ENCODE measurements around the gene RLBP1.

RLBP1 gene

DNA sequence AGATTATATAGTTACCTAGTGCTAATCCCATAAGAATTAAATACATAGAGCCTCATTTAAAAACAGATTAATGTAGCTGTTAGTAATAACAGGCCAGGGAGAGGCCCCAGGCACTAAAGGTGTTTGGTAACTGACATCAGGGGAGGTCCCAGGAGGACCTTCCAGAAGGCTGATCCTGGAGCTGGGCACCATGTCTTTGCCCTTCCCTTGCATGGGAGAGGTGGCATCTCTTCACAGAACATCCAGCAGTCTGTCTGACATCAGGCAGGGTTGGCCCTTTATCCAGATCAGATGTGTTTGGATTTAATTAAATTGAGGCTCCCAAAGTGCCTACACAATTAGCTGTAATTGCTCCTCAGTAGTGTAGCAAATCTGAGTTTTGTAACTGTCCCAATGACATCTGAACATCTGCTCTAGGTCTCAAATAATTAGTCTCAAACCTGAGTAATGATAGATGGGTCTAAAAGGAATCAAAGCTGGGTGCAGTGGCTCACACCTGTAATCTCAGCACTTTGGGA lies 53.0 kb downstream of the RLBP1 start:
- Mint-ChIP-seq H3K27ac (no peak overlapping the region), H3K27me3 (ENCODE audit: low read depth, poor library complexity) (no peaks in the 10 kb centered on the region), H3K4me3 (no peak overlapping the region), H3K36me3 (ENCODE audit: low read depth) (peaks cover 9% of the 10 kb centered on the region), H3K9me3 (no peaks in the 10 kb centered on the region), H3K4me1 (peaks cover 24% of the 10 kb centered on the region)
- no peak for DNase-seq
- no peak for TF ChIP-seq CTCF (IDR thresholded peaks at IDR 0.05)

GRCh38 chr15:89167267-89168176 lies 53.9 kb downstream of the RLBP1 start:
- DNase-seq: no peak
- Mint-ChIP-seq H3K27me3 (ENCODE audit: low read depth, poor library complexity) (no peaks in the 10 kb centered on the region), H3K4me1 (peaks cover 24% of the 10 kb centered on the region), H3K9me3 (no peaks in the 10 kb centered on the region), H3K4me3 (no peak overlapping the region), H3K27ac (peak overlapping the region; percentile 26), H3K36me3 (ENCODE audit: low read depth) (peaks cover 9% of the 10 kb centered on the region)
- no peak for TF ChIP-seq CTCF (IDR thresholded peaks at IDR 0.05)

DNA sequence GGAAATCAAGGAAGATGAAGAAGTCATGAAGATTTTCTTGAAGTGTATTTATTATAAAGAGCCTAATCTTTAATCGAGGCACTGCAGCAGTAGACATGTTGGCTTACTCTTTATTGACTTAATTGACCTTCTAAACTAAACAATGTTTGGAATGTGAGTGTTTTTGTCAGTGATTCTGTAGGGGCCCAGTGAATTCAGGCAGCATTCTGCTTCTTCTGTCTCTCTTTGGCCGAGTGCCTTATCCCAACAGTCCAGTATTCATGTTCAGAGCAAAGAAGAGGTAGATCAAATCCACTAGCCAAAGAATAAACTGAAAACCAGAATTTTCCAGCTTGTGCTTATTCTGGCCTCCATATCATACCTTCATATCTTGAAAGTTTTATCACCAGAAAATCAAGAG lies 55.7 kb downstream of the RLBP1 start:
- peak overlapping the region; percentile 22 for H3K27ac Mint-ChIP-seq
- DNase-seq: no peak
- no peaks in the 10 kb centered on the region for H3K9me3 Mint-ChIP-seq
- no peaks in the 10 kb centered on the region for H3K27me3 Mint-ChIP-seq (ENCODE audit: low read depth, poor library complexity)
- no peak overlapping the region for H3K4me3 Mint-ChIP-seq
- no peak for TF ChIP-seq CTCF (IDR thresholded peaks at IDR 0.05)
- H3K36me3 Mint-ChIP-seq (ENCODE audit: low read depth): peaks cover 14% of the 10 kb centered on the region
- peaks cover 26% of the 10 kb centered on the region for H3K4me1 Mint-ChIP-seq

GRCh38 chr15:89164712-89165211 lies 56.6 kb downstream of the RLBP1 start:
- H3K27ac Mint-ChIP-seq: no peak overlapping the region
- H3K4me1 Mint-ChIP-seq: peaks cover 26% of the 10 kb centered on the region

GRCh38 chr15:89163271-89164055 lies 57.9 kb downstream of the RLBP1 start:
- no peaks in the 10 kb centered on the region for H3K27me3 Mint-ChIP-seq (ENCODE audit: low read depth, poor library complexity)
- peaks cover 26% of the 10 kb centered on the region for H3K4me1 Mint-ChIP-seq
- H3K4me3 Mint-ChIP-seq: no peak overlapping the region
- no peak for TF ChIP-seq CTCF (IDR thresholded peaks at IDR 0.05)
- no peak for DNase-seq
- peaks cover 9% of the 10 kb centered on the region for H3K36me3 Mint-ChIP-seq (ENCODE audit: low read depth)
- no peak overlapping the region for H3K27ac Mint-ChIP-seq
- H3K9me3 Mint-ChIP-seq: no peaks in the 10 kb centered on the region

More at GRCh38 chr15:89164712-89165211, 56.6 kb downstream of the RLBP1 start:
- no peak for TF ChIP-seq CTCF (IDR thresholded peaks at IDR 0.05)
- Mint-ChIP-seq H3K4me3 (no peak overlapping the region), H3K27me3 (ENCODE audit: low read depth, poor library complexity) (no peaks in the 10 kb centered on the region), H3K36me3 (ENCODE audit: low read depth) (peaks cover 16% of the 10 kb centered on the region), H3K9me3 (no peaks in the 10 kb centered on the region)
- DNase-seq: no peak
